HG03575 (cell line): Measurements from ENCODE around the gene RADIL.

Experiments
- ATAC-seq: cut with Tn5 transposase; IDR thresholded peaks from one replicate; pipeline ENCODE4 v1.9.1; 2021; ENCODE audit not compliant: unreplicated experiment, insufficient number of reproducible peaks, low FRiP score; ENCODE audit errors: extremely low read depth

The RADIL gene

DNA sequence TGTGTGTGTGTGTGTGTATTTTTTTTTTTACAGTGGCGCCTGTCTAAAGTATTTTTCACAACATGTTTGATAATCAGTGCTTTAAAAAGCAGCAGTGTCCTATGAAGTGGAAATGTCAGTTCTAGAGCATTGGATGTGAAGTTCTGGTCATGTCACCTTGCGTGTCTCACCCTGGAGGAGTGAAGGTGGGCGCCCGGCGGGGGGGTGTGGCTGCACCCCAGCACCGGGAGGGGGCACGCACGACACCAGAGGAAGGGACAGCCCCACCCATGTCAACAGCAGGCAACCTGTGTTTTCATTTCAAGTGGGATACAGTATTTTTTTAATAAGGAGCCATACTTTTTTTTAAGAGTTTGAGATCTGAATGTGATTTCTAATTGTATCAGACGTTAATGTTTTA lies 112.6 kb downstream of the RADIL start:
- ATAC-seq = no peak

GRCh38 chr7:4769761-4770160 lies 113.8 kb downstream of the RADIL start:
- no peak for ATAC-seq

- no peak for ATAC-seq
These were observed 114.6 kb downstream of the RADIL start for GRCh38 chr7:4768597-4769569.

DNA sequence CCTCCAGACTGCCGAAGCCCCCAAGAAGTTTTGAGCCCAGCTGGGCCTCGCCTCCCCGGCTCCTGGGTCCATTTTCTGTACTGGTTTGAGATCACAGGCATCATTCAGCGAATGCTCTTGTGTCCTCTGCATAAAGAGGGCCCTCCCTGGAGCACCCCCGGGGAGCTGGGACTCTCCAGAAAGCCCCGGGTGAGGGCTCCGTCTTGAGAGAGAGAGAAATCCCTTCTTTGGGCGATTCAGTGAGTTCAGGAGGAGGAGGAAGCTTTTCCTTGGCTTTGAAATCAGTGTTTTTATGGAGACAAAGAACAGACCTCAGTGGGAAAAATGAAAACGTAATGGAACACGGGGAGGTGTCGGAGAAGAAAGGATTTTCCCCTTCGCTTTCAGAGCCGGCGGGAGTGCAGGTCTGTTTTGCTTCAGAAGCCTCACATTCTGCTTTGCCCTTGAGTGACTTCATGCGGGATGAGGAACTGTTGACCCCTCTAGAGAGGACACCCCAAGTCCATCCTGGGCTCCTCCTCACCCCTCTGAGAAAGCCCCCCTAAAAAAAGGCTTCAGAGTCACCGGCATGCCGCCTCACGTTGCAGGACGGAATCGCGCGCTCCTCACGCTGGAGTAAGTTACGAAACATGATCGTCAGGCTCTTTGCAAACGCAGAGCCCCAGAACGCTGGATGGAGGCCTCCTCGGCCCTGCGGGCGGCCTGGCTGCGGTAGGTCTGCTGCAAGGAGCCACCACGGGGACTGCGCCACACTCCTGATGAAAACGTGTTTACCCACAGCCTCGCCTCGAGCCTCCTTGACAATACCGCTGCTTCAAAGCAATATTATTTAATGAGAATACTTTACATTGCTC lies 116.6 kb downstream of the RADIL start:
- no peak for ATAC-seq

GRCh38 chr7:4765776-4766490 lies 117.6 kb downstream of the RADIL start:
- ATAC-seq = no peak

DNA sequence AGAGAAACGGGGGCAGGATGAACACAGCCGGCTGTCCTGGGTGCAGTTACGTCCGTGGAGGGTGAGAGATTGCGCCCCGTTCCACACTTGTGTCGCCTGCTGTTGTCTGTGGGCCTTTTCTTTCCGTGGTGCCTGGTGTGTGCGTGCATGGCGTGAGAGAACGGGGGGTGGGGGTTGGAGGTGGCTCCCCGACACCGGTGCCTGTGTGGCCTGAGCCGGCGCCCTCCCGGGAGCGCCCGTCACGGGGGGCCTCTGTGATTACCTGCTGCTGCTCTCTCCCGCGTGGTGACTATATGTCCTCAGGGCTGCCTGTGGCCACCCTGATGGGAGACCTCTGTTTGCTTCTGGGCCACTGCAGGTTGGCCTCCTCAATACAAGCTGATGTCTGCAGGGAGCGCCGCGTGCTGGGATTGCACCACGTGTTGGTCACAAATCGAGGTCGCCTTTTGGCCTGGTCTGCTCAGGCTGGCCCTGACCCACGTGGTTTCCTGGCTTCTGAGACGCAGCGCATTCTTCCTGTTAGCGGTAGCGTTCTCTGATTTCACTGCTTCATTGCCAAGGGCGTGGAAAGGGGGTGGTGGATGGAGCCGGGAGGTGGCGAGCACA lies 119.0 kb downstream of the RADIL start:
- no peak for ATAC-seq

DNA sequence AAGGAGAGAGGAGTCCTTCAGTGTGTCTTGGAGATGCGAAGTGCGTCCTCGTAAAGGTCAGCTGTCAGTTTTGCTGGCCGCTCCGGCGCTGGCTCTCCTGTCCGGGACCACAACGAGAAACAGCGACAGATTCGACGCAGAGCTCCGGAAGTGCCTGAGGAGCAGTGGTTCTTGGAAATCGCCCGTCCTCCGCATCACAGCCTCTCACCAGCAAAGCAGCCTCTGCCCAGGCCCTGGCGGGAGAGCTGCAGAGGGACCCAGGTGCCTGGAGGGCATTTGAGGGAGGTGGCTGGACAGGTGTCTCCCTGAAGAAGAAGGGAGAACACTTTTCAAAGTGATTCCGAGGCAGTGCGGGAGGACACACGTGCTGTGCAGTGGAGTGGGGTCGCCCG lies 119.7 kb downstream of the RADIL start:
- no peak for ATAC-seq

GRCh38 chr7:4763091-4763793 lies 120.3 kb downstream of the RADIL start:
- ATAC-seq = no peak

DNA sequence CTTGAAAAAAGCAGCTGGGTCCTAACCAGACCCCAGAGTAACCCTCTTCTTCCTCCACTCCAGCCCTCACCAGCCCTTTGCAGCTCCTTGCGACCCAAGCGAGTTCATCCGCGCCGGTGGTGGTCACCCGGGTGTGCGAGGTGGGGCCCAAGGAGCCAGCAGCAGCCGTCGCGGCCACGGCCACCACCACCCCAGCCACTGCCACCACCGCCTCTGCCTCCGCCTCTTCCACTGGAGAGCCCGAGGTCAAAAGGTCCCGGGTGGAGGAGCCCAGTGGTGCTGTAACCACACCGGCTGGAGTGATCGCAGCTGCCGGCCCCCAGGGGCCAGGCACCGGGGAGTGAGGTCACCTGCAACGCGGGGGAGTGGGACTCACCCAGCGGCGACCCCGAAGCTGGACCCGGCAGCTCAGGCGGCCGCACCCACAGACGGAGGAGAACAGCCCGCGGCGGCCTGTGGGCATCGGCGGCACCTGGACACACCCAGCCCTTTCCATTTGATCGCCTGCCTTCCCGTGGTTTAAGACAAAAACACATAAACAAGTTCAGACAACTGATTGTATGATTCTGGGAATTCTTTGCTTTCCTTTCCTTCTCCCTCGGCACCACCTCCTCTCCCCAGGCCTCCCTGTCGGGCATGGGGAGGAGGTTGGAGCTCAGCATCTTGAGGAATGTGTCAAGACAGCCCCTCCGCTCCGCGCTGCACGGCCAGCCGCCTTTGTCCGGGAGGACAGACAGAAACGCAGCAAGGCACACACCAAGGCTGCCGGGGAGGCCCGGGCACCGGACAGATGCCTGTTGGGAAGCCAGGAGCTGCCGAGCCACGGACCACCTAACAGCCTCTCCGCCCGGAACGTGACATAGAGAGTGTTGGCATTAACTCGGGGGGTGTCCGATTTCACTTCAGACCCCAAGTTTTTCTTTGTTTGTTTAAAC lies 121.1 kb downstream of the RADIL start:
- ATAC-seq = no peak

DNA sequence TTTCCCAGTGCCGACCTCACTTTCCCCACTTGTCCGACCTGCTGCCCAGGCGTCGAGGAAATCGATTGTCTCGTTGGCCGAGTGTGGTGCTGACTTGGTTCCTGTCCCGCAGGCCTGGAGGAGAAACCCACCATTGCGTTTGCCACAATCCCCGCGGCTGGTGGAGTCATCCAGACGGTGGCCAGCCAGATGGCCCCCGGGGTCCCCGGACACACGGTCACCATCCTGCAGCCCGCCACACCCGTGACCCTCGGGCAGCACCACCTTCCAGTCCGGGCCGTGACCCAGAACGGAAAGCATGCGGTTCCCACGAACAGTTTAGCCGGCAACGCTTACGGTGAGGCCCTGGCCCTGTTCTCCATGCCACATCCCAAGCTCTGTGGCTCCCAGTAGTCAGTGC lies 122.6 kb downstream of the RADIL start:
- no peak for ATAC-seq

GRCh38 chr7:4759211-4759610 lies 124.3 kb downstream of the RADIL start:
- ATAC-seq = no peak

DNA sequence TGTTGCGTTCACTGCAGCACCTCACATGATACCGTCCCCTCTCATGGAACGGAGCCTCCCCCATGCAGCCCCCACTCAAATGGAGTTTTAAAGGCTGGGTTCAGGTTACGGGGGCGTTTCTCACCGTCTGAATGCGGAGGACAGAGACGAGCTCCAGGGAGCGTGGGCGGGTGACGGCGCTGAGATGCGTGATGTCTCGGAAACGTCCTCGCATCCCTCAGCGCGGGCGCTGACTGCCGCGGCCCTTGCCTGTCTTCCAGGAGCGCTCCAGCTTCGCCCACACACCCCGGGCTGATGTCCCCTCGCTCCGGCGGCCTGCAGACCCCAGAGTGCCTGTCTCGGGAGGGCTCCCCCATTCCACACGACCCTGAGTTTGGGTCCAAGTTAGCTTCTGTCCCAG lies 124.7 kb downstream of the RADIL start:
- ATAC-seq = no peak

- ATAC-seq = no peak
These were observed 125.4 kb downstream of the RADIL start for GRCh38 chr7:4758111-4758510.

- no peak for ATAC-seq
These were observed 128.5 kb downstream of the RADIL start for GRCh38 chr7:4755045-4755444.

GRCh38 chr7:4754433-4755010 lies 129.0 kb downstream of the RADIL start:
- ATAC-seq = no peak

DNA sequence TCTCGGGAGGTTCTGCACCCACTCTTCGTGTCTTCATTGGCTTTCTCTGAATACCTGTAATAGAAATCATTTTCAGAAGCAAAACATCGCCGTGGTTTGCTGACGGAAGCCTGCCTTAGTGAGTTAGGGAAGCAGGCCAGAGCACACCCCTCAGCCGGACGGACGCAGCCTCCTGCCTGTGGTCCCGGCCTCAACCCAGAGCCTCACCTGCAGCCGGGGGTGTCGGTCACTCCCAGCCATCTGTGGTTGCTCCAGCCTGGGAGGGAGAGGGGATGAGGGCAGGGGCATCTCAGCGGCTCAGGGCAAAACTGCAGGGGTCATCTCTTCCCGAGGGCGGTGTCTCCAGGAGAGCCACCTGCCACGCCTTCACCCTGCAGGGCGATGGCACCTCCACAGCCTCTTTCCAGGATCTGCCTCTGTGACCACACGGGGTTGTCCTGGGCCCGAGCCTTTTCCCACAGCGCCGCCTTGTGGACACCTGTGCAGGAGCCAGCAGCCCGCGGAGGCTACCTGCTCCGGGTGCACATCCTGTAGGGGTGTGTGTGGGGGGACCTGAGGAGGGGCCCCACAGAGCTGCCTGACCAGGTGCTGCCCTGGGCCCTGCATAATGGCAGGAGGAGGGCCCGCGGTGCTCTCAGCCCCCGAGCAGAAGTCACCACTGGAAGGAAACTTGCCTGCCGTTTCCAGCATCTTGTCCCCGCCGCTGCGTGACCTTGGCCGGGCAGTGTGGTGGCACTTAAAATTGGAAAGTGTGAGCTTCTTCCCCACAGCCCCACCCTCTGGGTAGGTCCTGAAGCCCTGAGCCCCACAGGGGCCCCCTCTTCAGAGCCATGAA lies 129.7 kb downstream of the RADIL start:
- ATAC-seq = no peak
